ENCODE data around the gene NFIC. TPM values are rescaled to one million over a fixed set of nuclear protein-coding genes. Genes with fewer than 3 reads are reported as not detected.

Gene NFIC
- total RNA-seq, 2 experiments from 2014 or later, result 1.5 to 1.7 TPM

DNA sequence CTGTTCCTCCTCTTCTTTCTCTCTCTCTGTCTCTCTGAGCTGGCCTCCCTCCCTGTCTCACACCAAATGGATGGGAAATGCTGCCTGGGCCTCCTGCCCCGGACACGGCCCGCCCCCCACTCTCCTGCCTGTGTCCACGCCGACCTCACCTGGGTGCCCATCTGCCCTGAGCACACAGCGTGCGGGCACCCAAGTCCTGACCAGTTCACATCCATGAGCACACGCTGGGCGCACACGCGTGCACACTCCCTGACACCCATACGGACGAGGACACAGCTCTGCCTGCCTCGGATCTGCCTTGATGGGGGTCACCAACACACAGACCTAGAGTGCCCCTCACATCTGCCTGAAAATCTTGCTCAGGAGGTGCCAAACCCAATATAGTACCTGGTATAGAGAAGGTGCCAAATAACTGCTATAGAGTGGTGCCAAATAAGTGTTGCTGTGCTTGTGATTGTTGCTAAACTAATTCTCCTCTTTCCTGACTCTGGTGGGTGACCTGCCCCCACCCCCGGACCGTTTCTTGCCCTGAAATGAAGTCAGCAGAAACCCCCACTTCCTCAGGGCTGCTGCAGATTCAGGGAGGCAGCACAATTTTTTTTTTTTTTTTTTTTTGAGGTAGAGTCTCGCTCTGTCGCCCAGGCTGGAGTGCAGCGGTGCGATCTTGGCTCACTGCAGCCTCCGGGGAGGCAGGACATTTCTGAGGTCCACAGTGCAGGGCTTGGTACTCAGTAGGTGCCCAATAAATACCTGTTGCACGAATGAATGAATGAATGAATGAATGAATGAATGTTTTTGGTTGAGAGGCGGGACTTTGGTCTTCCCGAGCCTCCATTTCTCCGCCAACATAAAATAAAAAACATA lies 4.6 kb downstream of the NFIC start:
- Histone ChIP-seq H3K9me3 (ENCODE audit: low read length) (no peaks in the 10 kb centered on the region), H3K36me3 (ENCODE audit: insufficient read depth, low read length) (no peaks in the 10 kb centered on the region), H2AFZ (ENCODE audit: low read length) (no peak overlapping the region), H3K27ac (ENCODE audit: low read depth, low read length, poor library complexity, severe bottlenecking) (no peak overlapping the region), H3K9me2 (ENCODE audit: insufficient read depth, low read length) (no peaks in the 10 kb centered on the region), H3K4me1 (ENCODE audit: insufficient read depth, low read length, poor library complexity, severe bottlenecking) (no peaks in the 10 kb centered on the region), H3K4me3 (ENCODE audit: low read depth, low read length, poor library complexity, severe bottlenecking) (no peak overlapping the region), H3K4me2 (ENCODE audit: low read length) (no peak overlapping the region), H4K20me1 (ENCODE audit: insufficient read depth, low read length) (no peaks in the 10 kb centered on the region), H3K79me2 (ENCODE audit: insufficient read depth, low read depth, low read length) (no peaks in the 10 kb centered on the region)
- POLR2A ChIA-PET, result no interaction called here
- intact Hi-C loops (cut with micrococcal nuclease; ENCODE audit: unreplicated experiment), result no loop called here
- DNase-seq (ENCODE audit: low spot score), result no peak
- no peak for TF ChIP-seq EZH2phosphoT487 (IDR thresholded peaks at IDR 0.05; ENCODE audit: borderline replicate concordance, low read depth, low read length)
- TF ChIP-seq, protein P1, sequence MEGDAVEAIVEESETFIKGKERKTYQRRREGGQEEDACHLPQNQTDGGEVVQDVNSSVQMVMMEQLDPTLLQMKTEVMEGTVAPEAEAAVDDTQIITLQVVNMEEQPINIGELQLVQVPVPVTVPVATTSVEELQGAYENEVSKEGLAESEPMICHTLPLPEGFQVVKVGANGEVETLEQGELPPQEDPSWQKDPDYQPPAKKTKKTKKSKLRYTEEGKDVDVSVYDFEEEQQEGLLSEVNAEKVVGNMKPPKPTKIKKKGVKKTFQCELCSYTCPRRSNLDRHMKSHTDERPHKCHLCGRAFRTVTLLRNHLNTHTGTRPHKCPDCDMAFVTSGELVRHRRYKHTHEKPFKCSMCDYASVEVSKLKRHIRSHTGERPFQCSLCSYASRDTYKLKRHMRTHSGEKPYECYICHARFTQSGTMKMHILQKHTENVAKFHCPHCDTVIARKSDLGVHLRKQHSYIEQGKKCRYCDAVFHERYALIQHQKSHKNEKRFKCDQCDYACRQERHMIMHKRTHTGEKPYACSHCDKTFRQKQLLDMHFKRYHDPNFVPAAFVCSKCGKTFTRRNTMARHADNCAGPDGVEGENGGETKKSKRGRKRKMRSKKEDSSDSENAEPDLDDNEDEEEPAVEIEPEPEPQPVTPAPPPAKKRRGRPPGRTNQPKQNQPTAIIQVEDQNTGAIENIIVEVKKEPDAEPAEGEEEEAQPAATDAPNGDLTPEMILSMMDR (conservative IDR thresholded peaks at IDR 0.05; ENCODE audit: low read length), result no peak
- CTCF ChIA-PET (ENCODE audit: unreplicated experiment), result no interaction called here
- no TSS peak for BruUV-seq (replicated peaks)

DNA sequence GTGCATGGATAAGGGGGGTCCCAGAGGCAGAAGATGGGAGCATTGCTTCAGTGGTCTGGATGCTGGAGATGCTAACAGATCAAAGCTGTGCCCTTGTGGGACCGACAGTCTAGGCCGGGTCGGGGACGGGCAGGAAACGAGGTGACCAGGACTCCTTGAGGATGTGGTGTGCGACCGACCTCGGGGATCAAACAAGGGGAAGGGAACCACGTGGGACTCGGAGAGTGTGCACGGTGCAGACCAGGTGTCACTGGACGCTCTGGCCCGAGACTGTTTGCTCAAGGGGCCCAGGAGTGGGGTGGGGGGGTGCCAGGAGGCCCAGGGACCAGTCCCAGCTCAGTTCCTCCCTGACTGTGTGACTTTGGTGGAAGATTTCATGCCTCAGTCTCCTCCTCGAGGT lies 6.0 kb downstream of the NFIC start:
- Histone ChIP-seq H3K79me2 (ENCODE audit: insufficient read depth, low read depth, low read length) (no peaks in the 10 kb centered on the region), H3K4me3 (ENCODE audit: low read depth, low read length, poor library complexity, severe bottlenecking) (no peak overlapping the region), H2AFZ (ENCODE audit: low read length) (no peak overlapping the region), H4K20me1 (ENCODE audit: insufficient read depth, low read length) (no peaks in the 10 kb centered on the region), H3K4me1 (ENCODE audit: insufficient read depth, low read length, poor library complexity, severe bottlenecking) (no peaks in the 10 kb centered on the region), H3K4me2 (ENCODE audit: low read length) (no peak overlapping the region), H3K36me3 (ENCODE audit: insufficient read depth, low read length) (no peaks in the 10 kb centered on the region), H3K9me3 (ENCODE audit: low read length) (no peaks in the 10 kb centered on the region), H3K9me2 (ENCODE audit: insufficient read depth, low read length) (no peaks in the 10 kb centered on the region), H3K27ac (ENCODE audit: low read depth, low read length, poor library complexity, severe bottlenecking) (no peak overlapping the region)
- BruUV-seq (replicated peaks), result no TSS peak
- no peak for TF ChIP-seq EZH2phosphoT487 (IDR thresholded peaks at IDR 0.05; ENCODE audit: borderline replicate concordance, low read depth, low read length)
- TF ChIP-seq, protein P1 (conservative IDR thresholded peaks at IDR 0.05; ENCODE audit: low read length), result no peak
- CTCF ChIA-PET (ENCODE audit: unreplicated experiment), result no interaction called here
- DNase-seq (ENCODE audit: low spot score), result no peak
- intact Hi-C loops (cut with micrococcal nuclease; ENCODE audit: unreplicated experiment), result no loop called here
- POLR2A ChIA-PET, result no interaction called here

DNA sequence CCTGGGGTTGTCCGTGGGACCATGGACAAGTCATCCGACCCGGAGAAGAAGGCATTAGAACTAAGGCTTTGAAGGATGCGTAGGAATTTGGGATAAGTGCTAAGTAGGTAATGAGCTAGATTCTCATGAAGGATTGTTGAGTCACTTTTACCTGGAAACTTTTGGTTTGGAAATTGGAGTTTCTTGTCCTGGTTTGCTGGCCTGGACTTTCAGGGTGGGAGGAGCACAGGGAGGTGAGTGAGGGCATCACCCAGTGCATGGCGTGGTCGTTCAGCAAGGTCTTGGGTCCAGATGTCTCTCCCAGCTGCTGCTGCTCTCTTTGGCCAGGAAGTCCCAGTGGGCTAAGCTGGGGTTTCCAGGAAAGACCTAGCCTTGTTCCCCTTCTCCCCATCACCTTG lies 7.6 kb downstream of the NFIC start:
- Histone ChIP-seq H3K79me2 (ENCODE audit: insufficient read depth, low read depth, low read length) (no peaks in the 10 kb centered on the region), H3K4me3 (ENCODE audit: low read depth, low read length, poor library complexity, severe bottlenecking) (no peak overlapping the region), H3K4me2 (ENCODE audit: low read length) (no peak overlapping the region), H3K9me3 (ENCODE audit: low read length) (no peaks in the 10 kb centered on the region), H2AFZ (ENCODE audit: low read length) (no peak overlapping the region), H4K20me1 (ENCODE audit: insufficient read depth, low read length) (no peaks in the 10 kb centered on the region), H3K4me1 (ENCODE audit: insufficient read depth, low read length, poor library complexity, severe bottlenecking) (no peaks in the 10 kb centered on the region), H3K9me2 (ENCODE audit: insufficient read depth, low read length) (no peaks in the 10 kb centered on the region), H3K27ac (ENCODE audit: low read depth, low read length, poor library complexity, severe bottlenecking) (no peak overlapping the region), H3K36me3 (ENCODE audit: insufficient read depth, low read length) (no peaks in the 10 kb centered on the region)
- ChIA-PET CTCF (ENCODE audit: unreplicated experiment) (no interaction called here), POLR2A (no interaction called here)
- DNase-seq (ENCODE audit: low spot score), result no peak
- BruUV-seq (replicated peaks), result no TSS peak
- intact Hi-C loops (cut with micrococcal nuclease; ENCODE audit: unreplicated experiment), result no loop called here
- TF ChIP-seq EZH2phosphoT487 (IDR thresholded peaks at IDR 0.05; ENCODE audit: borderline replicate concordance, low read depth, low read length), result no peak
- TF ChIP-seq, protein P1 (conservative IDR thresholded peaks at IDR 0.05; ENCODE audit: low read length), result no peak
